ENCODE results near the gene CAMTA1. TPM values are rescaled to one million over a fixed set of nuclear protein-coding genes. Genes with fewer than 3 reads are reported as not detected.

The CAMTA1 gene
- total RNA-seq, 1 experiment from 2014 or later = 102 TPM

- no peak overlapping the region for H3K4me3 ChIP-seq (ENCODE audit: insufficient read depth, low read depth, low read length)
These were observed 776.2 kb downstream of the CAMTA1 start for GRCh38 chr1:7561331-7561921.

DNA sequence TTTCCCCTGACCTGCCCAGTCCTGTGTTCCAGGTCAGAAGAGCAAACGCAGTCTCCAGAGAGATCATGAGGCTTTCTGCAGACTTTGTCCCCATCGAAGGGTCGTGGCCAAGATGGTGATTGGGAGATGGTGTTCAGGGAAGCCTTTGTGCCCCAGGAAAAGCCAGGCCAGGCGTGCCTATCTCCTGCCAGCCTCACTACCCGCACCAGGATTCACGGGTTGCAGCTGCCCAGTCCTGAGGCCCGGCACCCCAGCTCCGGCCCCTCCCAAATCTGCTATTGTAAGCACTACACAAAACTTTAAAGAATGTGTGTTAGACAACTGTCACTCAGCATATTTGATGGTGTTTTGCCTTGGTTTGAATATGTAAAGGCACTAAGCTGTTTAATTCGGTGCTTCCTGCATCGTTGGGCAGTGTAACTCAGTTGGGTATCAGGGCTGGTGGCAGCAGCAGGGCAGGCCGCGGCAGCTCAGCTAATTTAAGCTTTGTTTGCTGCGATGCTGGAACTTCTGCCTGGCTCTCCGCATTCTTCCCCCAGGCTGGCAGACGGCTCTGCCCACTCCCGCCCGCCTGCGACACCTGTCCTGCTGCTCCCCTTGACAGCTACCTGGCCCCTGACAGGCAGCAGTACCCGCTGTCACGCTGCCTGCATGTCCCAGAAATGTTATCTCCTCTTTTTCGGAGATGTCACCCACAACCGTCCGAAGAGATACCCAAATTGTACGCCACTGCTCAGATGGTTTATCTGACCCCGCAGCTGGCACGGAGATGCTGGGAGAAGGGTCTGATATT, 776.9 kb downstream of the CAMTA1 start:
- DNase-seq = no peak
- Histone ChIP-seq H3K36me3 (replicated peaks; ENCODE audit: control insufficient read depth, insufficient read depth, low read length) (no peaks in the 10 kb centered on the region), H3K27me3 (ENCODE audit: control insufficient read depth, insufficient read depth, low read length) (no peaks in the 10 kb centered on the region), H3K4me3 (ENCODE audit: insufficient read depth, low read depth, low read length) (no peak overlapping the region)

More at GRCh38 chr1:7561331-7561921, 776.2 kb downstream of the CAMTA1 start:
- Histone ChIP-seq H3K27me3 (ENCODE audit: control insufficient read depth, insufficient read depth, low read length) (no peaks in the 10 kb centered on the region), H3K36me3 (replicated peaks; ENCODE audit: control insufficient read depth, insufficient read depth, low read length) (no peaks in the 10 kb centered on the region)
- peak; percentile 96 for DNase-seq

GRCh38 chr1:7562729-7563605, 777.7 kb downstream of the CAMTA1 start:
- no peaks in the 10 kb centered on the region for H3K27me3 ChIP-seq (ENCODE audit: control insufficient read depth, insufficient read depth, low read length)
- DNase-seq = no peak
- H3K36me3 ChIP-seq (replicated peaks; ENCODE audit: control insufficient read depth, insufficient read depth, low read length) = no peaks in the 10 kb centered on the region
- no peak overlapping the region for H3K4me3 ChIP-seq (ENCODE audit: insufficient read depth, low read depth, low read length)

DNA sequence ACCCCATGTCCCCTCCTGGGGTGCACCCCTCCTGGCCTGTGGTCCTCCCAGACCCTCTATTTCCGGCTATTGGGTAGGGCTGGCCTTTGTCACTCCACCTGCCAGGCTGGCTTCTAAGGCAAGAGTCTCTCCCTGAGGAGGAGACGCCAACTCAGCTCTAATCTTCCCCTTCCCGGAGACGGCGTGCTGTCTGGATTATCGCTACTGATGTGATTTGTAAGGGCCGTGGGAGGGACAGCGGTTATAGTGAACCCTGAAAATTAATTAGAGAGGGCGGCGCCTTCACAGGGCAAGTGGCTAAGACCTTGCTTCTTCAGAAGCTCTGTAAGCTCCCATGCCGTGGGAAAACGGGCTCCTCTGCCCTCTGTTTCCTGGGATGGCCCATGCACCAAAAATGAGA, 778.9 kb downstream of the CAMTA1 start:
- no peaks in the 10 kb centered on the region for H3K27me3 ChIP-seq (ENCODE audit: control insufficient read depth, insufficient read depth, low read length)

GRCh38 chr1:7565099-7565750, 780.0 kb downstream of the CAMTA1 start:
- Histone ChIP-seq H3K27me3 (ENCODE audit: control insufficient read depth, insufficient read depth, low read length) (no peaks in the 10 kb centered on the region), H3K36me3 (replicated peaks; ENCODE audit: control insufficient read depth, insufficient read depth, low read length) (no peaks in the 10 kb centered on the region), H3K4me3 (ENCODE audit: insufficient read depth, low read depth, low read length) (no peak overlapping the region)
- DNase-seq = no peak

More for the DNA sequence above, 778.9 kb downstream of the CAMTA1 start:
- no peak overlapping the region for H3K4me3 ChIP-seq (ENCODE audit: insufficient read depth, low read depth, low read length)
- DNase-seq = no peak
- no peaks in the 10 kb centered on the region for H3K36me3 ChIP-seq (replicated peaks; ENCODE audit: control insufficient read depth, insufficient read depth, low read length)

DNA sequence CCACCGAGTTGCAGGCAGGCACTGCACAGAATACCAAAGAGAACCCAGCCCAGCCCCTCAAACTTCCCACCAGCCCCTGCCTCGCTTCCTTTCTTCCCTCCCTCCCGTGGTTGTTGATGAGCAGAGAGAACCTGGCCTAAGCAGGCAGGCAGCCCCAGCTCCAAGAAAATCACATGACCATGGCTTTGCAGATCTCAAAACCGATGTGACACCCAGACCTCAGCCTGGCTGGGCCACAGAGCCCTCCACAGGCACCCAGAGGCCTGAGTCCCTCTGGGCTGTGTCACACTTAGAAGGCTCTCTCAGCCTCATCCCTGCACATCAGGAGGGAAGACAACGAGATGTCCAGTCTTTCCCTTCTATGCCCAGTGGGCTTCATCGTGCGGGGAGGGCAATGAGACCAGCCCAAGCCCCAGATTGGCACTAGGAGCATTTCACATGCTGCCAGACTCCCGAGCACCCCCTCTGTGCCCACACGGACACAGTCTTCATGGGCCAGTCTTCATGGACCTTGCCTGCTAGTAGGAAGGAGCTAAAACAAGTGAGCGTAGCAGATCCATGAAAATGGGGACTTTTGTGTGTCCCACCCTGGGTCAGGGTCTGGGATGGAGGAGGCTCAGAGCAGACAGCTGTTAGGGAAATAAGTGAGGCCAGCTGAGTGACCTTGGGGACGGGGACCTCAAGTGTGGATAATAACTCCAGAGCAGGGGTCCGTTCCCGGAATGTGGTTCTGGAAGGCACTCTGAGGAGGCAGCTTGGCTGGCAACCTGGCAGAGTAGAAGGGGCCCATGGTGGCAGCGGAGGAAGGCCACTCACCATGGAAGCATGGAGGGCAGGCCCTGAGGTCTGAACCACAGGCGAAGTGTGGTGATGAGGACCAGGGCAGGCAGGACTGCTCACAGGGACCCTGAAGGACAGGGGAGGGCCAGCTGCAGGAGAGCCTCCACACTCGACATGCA, 781.4 kb downstream of the CAMTA1 start:
- no peaks in the 10 kb centered on the region for H3K36me3 ChIP-seq (replicated peaks; ENCODE audit: control insufficient read depth, insufficient read depth, low read length)
- no peak overlapping the region for H3K4me3 ChIP-seq (ENCODE audit: insufficient read depth, low read depth, low read length)
- no peaks in the 10 kb centered on the region for H3K27me3 ChIP-seq (ENCODE audit: control insufficient read depth, insufficient read depth, low read length)
- no peak for DNase-seq

DNA sequence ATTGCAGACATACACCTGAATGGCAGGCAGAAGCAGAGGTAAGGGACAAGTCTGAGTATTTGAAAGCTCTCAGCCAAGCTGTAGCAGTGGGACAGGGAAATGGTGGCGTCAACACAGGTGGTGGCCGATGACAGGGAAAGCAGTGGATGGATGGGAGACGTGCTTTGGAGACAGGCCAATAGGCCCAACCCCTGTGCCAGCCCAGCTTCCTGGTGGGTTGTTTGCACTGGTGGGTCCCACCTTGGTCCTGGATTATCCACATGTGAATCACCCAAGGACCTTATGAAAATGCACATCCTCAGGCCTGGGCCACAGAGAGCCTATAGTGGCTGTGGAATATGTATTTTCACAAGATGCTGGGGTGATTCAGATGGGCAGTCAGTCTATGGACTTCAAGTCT, 782.1 kb downstream of the CAMTA1 start:
- no peaks in the 10 kb centered on the region for H3K27me3 ChIP-seq (ENCODE audit: control insufficient read depth, insufficient read depth, low read length)

DNA sequence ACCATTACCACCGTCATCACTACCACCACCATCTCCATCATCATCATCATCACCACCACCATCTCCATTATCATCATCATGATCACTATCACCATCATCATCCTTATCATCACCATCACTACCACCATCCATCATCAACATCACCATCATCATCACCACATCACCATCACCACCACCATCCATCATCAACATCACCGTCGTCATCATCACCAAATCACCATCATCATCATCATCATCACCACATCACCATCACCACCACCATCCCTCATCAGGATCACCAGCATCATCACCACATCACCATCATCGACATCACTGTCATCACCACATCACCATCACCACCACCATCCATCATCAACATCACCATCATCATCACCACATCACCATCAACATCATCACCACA, 782.8 kb downstream of the CAMTA1 start:
- Histone ChIP-seq H3K36me3 (replicated peaks; ENCODE audit: control insufficient read depth, insufficient read depth, low read length) (no peaks in the 10 kb centered on the region), H3K27me3 (ENCODE audit: control insufficient read depth, insufficient read depth, low read length) (no peaks in the 10 kb centered on the region), H3K4me3 (ENCODE audit: insufficient read depth, low read depth, low read length) (no peak overlapping the region)
- no peak for DNase-seq

More for the DNA sequence above, 782.1 kb downstream of the CAMTA1 start:
- Histone ChIP-seq H3K4me3 (ENCODE audit: insufficient read depth, low read depth, low read length) (no peak overlapping the region), H3K36me3 (replicated peaks; ENCODE audit: control insufficient read depth, insufficient read depth, low read length) (no peaks in the 10 kb centered on the region)
- DNase-seq = no peak

DNA sequence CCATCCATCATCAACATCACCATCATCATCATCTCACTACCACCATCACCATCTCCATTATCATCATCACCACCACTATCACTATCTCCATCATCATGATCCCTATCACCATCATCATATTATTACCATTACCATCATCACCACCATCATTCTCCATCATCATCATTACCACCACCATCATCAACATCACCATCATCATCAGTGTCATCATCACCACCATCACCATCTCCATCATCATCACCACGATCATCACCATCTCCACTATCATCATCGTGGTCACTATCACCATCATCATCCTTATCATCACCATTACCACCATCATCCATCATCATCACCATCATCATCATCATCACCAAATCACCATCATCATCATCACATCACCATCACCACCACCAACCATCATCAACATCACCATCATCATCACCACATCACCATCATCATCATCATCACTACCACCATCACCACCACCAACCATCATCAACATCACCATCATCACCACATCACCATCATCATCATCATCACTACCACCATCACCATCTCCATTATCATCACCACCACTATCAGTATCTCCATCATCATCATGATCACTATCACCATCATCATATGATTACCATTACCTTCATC, 783.8 kb downstream of the CAMTA1 start:
- H3K4me3 ChIP-seq (ENCODE audit: insufficient read depth, low read depth, low read length) = no peak overlapping the region
- no peaks in the 10 kb centered on the region for H3K27me3 ChIP-seq (ENCODE audit: control insufficient read depth, insufficient read depth, low read length)
- DNase-seq = no peak
- H3K36me3 ChIP-seq (replicated peaks; ENCODE audit: control insufficient read depth, insufficient read depth, low read length) = no peaks in the 10 kb centered on the region

DNA sequence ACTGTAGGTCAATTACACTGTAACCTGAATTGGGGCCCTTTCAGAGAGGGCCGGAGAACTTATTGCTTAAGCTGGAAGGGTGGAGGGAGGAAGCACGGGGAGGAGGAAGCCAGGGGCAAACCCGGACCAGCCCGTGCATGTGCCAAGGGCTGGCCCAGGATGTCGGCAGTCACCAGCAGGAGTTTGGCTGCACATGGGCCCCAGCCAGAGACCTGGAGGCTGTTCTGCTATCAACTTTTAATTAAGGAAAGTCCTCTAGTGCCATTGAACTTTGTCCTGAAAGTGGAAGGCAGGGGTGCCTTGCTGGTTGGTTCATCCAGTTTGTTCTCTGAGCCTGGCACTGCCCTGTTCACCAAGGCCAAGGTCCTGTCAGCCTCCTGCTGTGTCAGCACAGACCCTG, 785.1 kb downstream of the CAMTA1 start:
- no peaks in the 10 kb centered on the region for H3K27me3 ChIP-seq (ENCODE audit: control insufficient read depth, insufficient read depth, low read length)
- no peak overlapping the region for H3K4me3 ChIP-seq (ENCODE audit: insufficient read depth, low read depth, low read length)
- DNase-seq = no peak
- H3K36me3 ChIP-seq (replicated peaks; ENCODE audit: control insufficient read depth, insufficient read depth, low read length) = no peaks in the 10 kb centered on the region

- Histone ChIP-seq H3K27me3 (ENCODE audit: control insufficient read depth, insufficient read depth, low read length) (no peaks in the 10 kb centered on the region), H3K36me3 (replicated peaks; ENCODE audit: control insufficient read depth, insufficient read depth, low read length) (no peaks in the 10 kb centered on the region), H3K4me3 (ENCODE audit: insufficient read depth, low read depth, low read length) (no peak overlapping the region)
- DNase-seq = no peak
These were observed 787.4 kb downstream of the CAMTA1 start for GRCh38 chr1:7572654-7573152.

DNA sequence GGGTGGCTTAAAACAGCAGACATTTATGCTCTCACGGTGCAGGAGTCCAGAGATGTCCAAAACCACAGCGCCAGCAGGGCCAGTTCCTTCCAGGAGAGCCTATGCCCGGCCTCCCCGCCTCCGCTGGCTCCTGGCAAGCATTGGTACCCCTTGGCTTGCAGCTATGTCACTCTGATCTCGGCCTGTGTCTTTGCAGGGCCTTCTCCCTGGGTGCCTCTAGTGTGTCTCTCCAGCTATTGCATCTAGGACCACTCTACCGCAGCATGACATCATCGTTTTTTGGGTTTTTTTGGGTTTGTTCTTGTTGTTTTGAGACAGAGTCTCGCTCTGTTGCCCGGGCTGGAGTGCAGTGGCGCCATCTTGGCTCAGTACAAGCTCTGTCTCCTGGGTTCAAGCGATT, 788.2 kb downstream of the CAMTA1 start:
- no peak overlapping the region for H3K4me3 ChIP-seq (ENCODE audit: insufficient read depth, low read depth, low read length)
- no peaks in the 10 kb centered on the region for H3K27me3 ChIP-seq (ENCODE audit: control insufficient read depth, insufficient read depth, low read length)
- H3K36me3 ChIP-seq (replicated peaks; ENCODE audit: control insufficient read depth, insufficient read depth, low read length) = no peaks in the 10 kb centered on the region
- no peak for DNase-seq
